NT2/D1 (cell line): ENCODE measurements around the gene RSPRY1.

ENCODE experiments used
- YY1 ChIP-seq: IDR thresholded peaks from 2 replicates; pipeline ENCODE4 v1.6.1; 2011; ENCODE audit not compliant: insufficient read length, insufficient read depth
- ZNF274 ChIP-seq: IDR thresholded peaks from 2 replicates; pipeline ENCODE4 v1.6.1; 2011; ENCODE audit warnings: mild to moderate bottlenecking, low read depth, low read length

DNA sequence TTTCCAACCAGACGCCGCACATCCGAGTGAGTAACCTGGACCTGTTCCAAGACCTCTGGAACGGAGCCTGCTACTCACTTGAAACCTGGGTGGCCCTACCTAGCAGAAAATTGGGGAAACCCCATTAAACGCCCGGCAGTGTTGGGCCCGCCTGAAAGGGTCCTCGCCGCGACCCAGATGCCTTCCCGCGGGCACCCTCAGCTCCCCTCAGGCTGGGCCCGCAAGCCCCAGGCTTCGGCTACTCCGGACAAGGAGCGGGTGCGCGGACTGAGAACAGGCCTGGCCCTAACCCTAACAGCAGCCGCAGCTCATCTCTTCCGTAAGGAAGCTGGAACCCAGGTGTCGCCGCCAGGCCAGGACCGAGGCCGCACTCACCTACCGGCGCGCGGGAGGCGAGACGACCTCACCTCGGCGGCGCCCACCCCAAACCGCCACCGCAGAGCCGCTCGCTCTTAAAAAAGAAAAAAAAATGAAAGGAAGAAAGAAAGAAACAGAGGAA, 634 bp upstream of the RSPRY1 start:
- no peak for TF ChIP-seq YY1
- no peak for TF ChIP-seq ZNF274
